Neural cell (in vitro differentiated cells): ENCODE data around the gene WDHD1.

Experiments
- CTCF ChIP-seq: fragments of 450-650 bp; IDR thresholded peaks from 2 replicates; pipeline ENCODE4 v1.5.1; 2014; ENCODE audit warnings: antibody characterized with exemption, mild to moderate bottlenecking, moderate library complexity; ENCODE audit not compliant: poor library complexity, severe bottlenecking
- EP300 ChIP-seq: fragments of 450-650 bp; conservative IDR thresholded peaks from 2 replicates; pipeline ENCODE4 v1.6.1; 2014; ENCODE audit warnings: antibody characterized with exemption, mild to moderate bottlenecking, moderate library complexity; ENCODE audit not compliant: poor library complexity, severe bottlenecking
- EZH2 ChIP-seq: fragments of 200-600, 300-800 bp; shearing (Covaris generic), sonication (generic); IDR thresholded peaks from 2 replicates; pipeline ENCODE4 v1.6.1; 2014; ENCODE audit warnings: antibody characterized with exemption, low read length, borderline replicate concordance, mild to moderate bottlenecking; ENCODE audit not compliant: insufficient read depth, poor library complexity, severe bottlenecking
- POLR2AphosphoS5 ChIP-seq: IDR thresholded peaks from 2 replicates; pipeline ENCODE4 v1.6.1; 2012

- no peak for TF ChIP-seq CTCF
- TF ChIP-seq POLR2AphosphoS5: no peak
- TF ChIP-seq EP300: no peak
- no peak for TF ChIP-seq EZH2
Observed at GRCh38 chr14:54919330-54919729, 107.6 kb downstream of the WDHD1 start.
